ENCODE data around the gene ALX3.

DNA sequence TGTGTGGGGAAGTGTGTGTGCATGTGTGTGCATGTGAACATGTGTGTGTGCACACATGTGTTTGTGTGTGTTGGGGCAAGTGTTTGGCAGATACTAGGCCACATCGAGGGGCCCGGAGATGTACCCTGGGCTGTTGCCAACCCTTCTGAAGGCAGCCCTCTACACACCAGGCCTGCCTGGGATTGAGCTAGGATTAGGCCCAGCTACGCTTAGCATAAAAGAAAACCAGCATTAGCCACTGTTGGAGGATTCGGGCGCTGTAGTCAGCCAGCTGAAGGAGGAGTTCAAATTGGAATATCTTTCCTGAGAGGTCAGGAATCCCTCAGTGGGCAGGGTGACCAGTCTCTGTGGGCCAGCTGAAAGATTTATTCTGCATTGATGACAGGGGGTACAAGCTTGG lies 10.6 kb upstream of the ALX3 start:
- TF ChIP-seq POLR2AphosphoS5 (IDR thresholded peaks at IDR 0.05) (no peak), POLR2A (IDR thresholded peaks at IDR 0.05) (no peak)
- TF ChIP-seq, protein P1, sequence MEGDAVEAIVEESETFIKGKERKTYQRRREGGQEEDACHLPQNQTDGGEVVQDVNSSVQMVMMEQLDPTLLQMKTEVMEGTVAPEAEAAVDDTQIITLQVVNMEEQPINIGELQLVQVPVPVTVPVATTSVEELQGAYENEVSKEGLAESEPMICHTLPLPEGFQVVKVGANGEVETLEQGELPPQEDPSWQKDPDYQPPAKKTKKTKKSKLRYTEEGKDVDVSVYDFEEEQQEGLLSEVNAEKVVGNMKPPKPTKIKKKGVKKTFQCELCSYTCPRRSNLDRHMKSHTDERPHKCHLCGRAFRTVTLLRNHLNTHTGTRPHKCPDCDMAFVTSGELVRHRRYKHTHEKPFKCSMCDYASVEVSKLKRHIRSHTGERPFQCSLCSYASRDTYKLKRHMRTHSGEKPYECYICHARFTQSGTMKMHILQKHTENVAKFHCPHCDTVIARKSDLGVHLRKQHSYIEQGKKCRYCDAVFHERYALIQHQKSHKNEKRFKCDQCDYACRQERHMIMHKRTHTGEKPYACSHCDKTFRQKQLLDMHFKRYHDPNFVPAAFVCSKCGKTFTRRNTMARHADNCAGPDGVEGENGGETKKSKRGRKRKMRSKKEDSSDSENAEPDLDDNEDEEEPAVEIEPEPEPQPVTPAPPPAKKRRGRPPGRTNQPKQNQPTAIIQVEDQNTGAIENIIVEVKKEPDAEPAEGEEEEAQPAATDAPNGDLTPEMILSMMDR (IDR thresholded peaks at IDR 0.05): no peak
